GM21786 (cell line): ENCODE data around the gene TGFA.

Source experiments
- ATAC-seq: cut with Tn5 transposase; IDR thresholded peaks from one replicate; pipeline ENCODE4 v1.9.1; 2021; ENCODE audit not compliant: unreplicated experiment

Gene TGFA

GRCh38 chr2:70553334-70553583 is 367 bp downstream of the TGFA start:
- ATAC-seq = peak; percentile 11

- ATAC-seq = no peak
Measured at GRCh38 chr2:70552501-70553333, 909 bp downstream of the TGFA start.

GRCh38 chr2:70551167-70551566 is 2.5 kb downstream of the TGFA start:
- ATAC-seq = no peak

GRCh38 chr2:70549962-70550361 is 3.7 kb downstream of the TGFA start:
- ATAC-seq = no peak

GRCh38 chr2:70549064-70549710 is 4.4 kb downstream of the TGFA start:
- ATAC-seq = no peak

GRCh38 chr2:70548233-70548632 is 5.4 kb downstream of the TGFA start:
- ATAC-seq = no peak

GRCh38 chr2:70546885-70547284 is 6.7 kb downstream of the TGFA start:
- ATAC-seq = no peak

GRCh38 chr2:70546376-70546775 is 7.2 kb downstream of the TGFA start:
- no peak for ATAC-seq

GRCh38 chr2:70541481-70542020 is 12.1 kb downstream of the TGFA start:
- no peak for ATAC-seq

- ATAC-seq = no peak
Measured at GRCh38 chr2:70537840-70538239, 15.8 kb downstream of the TGFA start.

- ATAC-seq = no peak
Measured at GRCh38 chr2:70536517-70537055, 17.0 kb downstream of the TGFA start.

GRCh38 chr2:70535573-70535972 is 18.1 kb downstream of the TGFA start:
- no peak for ATAC-seq

- no peak for ATAC-seq
Measured at GRCh38 chr2:70534183-70534836, 19.3 kb downstream of the TGFA start.

GRCh38 chr2:70532244-70532935 is 21.2 kb downstream of the TGFA start:
- ATAC-seq = no peak

- ATAC-seq = no peak
Measured at GRCh38 chr2:70531419-70532086, 22.1 kb downstream of the TGFA start.

GRCh38 chr2:70529610-70530009 is 24.0 kb downstream of the TGFA start:
- ATAC-seq = no peak

- ATAC-seq = no peak
Measured at GRCh38 chr2:70528929-70529328, 24.7 kb downstream of the TGFA start.

GRCh38 chr2:70528276-70528675 is 25.4 kb downstream of the TGFA start:
- ATAC-seq = no peak

- no peak for ATAC-seq
Measured at GRCh38 chr2:70527447-70528080, 26.1 kb downstream of the TGFA start.

- ATAC-seq = no peak
Measured at GRCh38 chr2:70526126-70526525, 27.5 kb downstream of the TGFA start.
